ENCODE measurements around the gene SIDT2.

Gene SIDT2

DNA sequence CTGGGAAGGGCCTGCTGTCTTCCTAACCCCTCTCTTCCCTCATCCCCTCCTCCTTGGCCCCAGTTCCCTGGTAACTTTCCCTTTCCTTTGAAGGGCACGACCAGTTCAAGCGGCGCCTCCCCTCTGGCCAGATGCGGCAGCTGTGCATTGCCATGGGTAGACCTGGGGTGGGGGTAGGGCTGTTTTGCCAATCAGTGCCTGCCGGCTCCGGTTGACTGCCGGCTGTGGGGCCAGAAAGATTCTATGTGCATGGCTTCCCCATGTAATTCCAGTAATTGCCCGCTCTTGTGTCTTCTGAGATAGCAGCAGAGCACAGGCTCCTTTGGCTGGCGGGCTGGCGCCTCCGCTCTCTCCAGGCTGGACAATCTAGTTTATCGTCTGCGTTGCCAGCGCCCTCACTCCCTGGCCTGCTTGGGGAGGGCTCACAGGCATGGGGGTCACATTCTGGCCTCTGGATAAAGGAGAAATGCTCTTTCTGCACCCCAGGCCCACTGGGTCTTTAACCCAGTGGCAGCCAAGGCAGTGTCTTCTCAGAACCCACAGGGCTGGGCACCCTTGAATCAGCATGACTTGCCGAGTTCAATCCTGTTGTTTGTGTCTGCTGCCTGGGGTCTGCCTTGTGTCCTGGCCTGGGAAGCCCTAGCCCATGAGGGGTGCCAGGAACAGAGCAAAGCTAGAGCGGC lies 9.4 kb downstream of the SIDT2 start:
- no peak for DNase-seq (ENCODE audit: low read depth in 4 of 4, low spot score in 1 of 4)

DNA sequence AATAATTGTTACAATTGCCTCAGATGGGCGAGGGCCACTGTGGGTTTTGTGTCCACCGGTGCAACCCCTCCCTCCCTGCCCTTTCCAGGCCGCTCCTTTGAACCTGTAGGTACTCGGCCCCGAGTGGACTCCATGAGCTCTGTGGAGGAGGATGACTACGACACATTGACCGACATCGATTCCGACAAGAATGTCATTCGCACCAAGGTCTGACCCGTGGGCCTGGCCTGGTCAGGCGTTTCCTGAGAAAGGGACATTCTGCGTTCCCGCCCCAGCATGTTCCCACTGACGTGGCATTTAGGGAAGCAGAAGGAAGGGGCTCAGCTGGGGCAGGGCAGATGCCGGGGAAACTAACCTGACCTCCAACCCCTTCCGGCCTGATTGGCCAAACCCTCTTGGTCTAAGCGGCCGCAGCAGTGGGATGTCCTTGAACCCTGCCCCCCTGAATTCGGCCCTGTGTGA lies 10.1 kb downstream of the SIDT2 start:
- no peak for DNase-seq (ENCODE audit: low read depth in 4 of 4, low spot score in 1 of 4)

DNA sequence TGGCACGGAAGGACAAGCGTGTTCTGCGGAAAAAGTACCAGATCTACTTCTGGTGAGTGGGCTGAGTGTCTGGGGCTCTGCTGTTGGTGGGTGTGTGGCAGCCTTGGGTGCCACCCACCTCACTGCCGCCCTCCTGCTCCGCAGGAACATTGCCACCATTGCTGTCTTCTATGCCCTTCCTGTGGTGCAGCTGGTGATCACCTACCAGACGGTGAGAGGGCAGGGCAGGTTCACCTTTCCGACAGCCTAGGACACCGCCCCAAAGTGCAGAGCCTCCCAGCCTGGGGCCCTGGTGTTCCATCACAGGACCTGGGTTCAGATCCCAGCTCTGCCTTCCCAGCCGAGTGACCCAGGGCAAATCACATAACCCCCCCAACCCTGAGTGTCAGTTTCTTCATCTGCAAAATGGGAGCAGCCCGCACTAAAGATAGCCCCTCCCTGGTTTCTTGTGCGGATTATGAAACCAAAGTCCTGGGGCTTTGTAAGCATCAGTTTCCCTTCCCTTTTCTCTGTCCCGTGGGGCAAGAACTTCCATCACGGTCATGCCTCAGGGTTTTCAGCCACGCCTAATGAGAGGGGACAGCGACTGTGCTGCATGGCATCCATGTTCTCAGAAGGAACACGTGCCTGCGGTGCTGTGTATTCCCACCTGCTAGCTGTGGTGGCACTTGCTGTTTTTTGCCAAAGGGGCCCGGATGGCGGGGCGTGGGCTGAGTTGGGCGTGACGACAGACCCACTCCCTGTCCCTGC lies 10.8 kb downstream of the SIDT2 start:
- DNase-seq (ENCODE audit: low read depth in 4 of 4, low spot score in 1 of 4), result no peak

DNA sequence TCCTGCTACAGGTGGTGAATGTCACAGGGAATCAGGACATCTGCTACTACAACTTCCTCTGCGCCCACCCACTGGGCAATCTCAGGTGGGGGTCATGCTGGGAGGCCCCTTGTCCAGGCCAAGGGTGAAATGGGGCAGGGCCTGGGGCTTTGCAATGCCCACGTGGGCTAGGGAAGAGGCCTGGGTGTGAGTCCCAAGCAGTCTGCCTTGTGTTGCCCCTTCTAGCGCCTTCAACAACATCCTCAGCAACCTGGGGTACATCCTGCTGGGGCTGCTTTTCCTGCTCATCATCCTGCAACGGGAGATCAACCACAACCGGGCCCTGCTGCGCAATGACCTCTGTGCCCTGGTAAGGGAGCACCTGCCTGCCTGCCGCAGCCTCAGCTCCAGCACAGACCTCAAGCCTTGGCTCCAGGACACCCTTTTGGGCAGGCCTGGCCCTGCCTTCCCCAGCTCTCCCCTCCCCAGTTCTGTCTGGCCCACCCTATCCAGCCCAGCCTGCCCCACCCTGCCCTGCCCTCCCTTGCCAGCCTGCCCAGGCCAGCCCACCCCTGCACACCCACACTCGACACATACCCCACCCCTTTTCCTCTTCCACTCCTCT lies 11.5 kb downstream of the SIDT2 start:
- no peak for DNase-seq (ENCODE audit: low read depth in 4 of 4, low spot score in 1 of 4)

DNA sequence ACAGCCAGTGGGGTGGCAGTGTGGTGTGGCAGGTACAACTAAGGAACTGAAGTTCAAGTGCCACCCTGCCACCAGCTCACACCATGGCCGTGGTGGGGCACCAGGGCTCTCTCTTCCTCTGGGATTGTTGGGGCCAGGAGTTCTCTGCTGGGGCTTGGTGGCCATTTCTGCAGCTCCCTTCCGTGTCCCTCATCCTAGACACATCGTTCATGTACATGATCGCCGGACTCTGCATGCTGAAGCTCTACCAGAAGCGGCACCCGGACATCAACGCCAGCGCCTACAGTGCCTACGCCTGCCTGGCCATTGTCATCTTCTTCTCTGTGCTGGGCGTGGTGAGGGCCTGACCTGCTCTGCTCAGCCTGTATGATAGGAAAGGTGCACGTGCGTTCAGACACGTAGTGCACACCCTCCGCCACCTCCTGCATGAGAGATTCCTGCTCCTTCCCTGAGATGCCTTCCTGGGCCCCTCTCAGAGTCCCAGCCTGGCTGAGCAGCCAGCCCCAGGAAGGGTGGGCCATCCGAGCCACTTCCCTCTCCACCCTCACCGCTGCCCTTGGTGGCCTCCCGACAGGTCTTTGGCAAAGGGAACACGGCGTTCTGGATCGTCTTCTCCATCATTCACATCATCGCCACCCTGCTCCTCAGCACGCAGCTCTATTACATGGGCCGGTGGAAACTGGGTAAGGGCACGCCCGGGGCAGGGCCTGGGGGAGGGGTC lies 13.3 kb downstream of the SIDT2 start:
- DNase-seq (ENCODE audit: low read depth in 4 of 4, low spot score in 1 of 4), result no peak

DNA sequence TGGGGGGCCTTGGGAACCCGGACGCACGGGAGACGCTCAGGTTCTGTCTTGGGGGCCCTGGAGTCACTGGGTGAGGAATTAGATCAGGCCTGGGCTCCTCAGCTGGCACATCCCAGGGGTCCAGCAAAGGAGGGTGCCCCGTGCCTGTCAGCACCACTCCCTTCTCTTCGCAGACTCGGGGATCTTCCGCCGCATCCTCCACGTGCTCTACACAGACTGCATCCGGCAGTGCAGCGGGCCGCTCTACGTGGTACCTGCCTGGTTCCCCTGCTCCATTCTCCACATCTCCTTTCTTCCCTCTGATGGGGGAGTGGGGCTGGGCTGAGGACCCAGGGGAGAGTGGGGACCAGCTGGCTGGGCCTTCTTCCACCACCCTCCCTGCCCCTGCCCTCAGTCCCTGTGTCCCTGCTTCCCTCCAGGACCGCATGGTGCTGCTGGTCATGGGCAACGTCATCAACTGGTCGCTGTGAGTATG lies 13.9 kb downstream of the SIDT2 start:
- no peak for DNase-seq (ENCODE audit: low read depth in 4 of 4, low spot score in 1 of 4)

DNA sequence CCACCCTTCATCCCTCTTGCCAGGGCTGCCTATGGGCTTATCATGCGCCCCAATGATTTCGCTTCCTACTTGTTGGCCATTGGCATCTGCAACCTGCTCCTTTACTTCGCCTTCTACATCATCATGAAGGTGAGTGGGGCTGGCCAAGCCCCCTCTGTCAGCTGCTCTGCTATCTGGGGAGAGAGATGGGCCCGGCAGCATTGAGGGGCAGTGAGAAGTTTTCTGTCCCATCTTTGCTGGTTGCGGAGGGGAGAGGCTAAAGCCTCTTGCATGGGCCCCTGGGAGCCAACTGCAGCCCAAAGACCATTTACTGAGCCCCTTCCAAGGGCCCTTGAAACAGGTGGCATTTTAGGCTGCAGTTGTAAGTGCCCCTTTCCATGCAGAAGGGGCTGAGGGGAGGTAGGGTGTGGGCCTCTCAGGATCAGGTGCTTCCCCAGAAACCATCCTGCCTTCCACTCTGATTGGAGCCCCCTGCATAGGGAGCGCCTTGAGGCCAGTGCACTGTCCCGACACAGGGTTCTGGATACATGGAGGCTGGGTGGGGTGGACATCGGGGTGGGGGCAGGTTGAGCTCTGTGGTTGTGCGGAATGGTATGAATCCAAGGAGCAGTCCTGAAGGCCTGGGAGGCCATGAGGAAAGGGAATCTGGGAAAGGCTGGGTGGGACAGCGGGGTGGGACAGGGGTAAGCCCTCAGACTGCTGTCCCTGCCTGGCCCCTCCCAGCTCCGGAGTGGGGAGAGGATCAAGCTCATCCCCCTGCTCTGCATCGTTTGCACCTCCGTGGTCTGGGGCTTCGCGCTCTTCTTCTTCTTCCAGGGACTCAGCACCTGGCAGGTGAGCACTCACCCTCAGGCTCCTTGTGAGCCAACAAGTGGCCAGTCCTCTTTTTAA lies 14.8 kb downstream of the SIDT2 start:
- no peak for DNase-seq (ENCODE audit: low read depth in 4 of 4, low spot score in 1 of 4)

DNA sequence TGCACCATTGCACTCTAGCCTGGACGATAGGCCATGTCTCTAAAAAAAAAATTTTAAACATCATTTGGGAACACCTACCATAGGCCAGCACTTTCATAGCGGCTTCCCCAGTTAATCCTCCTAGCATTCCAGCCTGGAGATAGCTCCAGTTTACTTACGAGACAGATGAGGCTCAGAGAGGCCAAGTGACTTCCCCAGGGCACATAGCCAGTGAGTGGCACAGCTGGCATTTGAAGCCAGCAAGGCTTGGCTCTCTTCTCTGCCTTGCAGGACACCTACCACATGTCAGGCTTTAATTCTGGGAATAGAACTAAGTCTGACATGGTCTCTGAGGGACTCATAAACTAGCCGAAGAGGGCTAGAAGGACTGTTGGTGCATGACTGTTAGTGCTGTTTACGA lies 15.7 kb downstream of the SIDT2 start:
- DNase-seq (ENCODE audit: low read depth in 4 of 4, low spot score in 1 of 4), result no peak

DNA sequence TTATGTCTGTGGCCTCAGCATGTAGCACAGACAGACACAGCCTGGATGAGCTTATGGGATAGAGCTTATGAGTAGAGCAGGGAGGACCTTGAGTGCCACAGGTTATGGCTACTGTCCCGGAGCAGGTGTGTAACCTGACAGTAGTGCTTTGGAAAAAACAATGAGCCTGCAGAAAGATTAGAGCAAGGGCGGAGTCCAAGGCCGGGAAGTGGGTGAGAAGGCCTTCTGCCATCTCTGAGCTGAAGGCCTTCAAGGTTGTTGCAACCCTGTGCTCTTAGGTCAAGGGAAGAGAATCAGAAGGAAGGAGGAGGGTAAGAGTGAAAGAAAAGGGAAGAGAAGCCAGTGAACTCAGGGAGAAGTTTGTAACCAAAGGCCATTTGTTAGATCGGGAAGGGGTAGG lies 16.7 kb downstream of the SIDT2 start:
- DNase-seq (ENCODE audit: low read depth in 4 of 4, low spot score in 1 of 4), result no peak

DNA sequence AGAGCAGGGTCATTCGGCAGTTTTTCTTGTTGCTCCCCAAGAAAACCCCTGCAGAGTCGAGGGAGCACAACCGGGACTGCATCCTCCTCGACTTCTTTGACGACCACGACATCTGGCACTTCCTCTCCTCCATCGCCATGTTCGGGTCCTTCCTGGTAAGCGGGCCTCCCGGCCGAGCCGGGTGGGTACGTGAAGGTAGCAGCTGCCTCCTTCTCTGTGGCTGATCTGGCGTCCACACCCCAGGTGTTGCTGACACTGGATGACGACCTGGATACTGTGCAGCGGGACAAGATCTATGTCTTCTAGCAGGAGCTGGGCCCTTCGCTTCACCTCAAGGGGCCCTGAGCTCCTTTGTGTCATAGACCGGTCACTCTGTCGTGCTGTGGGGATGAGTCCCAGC lies 17.2 kb downstream of the SIDT2 start:
- DNase-seq (ENCODE audit: low read depth in 4 of 4, low spot score in 1 of 4), result no peak

DNA sequence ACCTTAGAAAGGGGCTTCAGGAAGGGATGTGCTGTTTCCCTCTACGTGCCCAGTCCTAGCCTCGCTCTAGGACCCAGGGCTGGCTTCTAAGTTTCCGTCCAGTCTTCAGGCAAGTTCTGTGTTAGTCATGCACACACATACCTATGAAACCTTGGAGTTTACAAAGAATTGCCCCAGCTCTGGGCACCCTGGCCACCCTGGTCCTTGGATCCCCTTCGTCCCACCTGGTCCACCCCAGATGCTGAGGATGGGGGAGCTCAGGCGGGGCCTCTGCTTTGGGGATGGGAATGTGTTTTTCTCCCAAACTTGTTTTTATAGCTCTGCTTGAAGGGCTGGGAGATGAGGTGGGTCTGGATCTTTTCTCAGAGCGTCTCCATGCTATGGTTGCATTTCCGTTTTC lies 18.5 kb downstream of the SIDT2 start:
- no peak for DNase-seq (ENCODE audit: low read depth in 4 of 4, low spot score in 1 of 4)

DNA sequence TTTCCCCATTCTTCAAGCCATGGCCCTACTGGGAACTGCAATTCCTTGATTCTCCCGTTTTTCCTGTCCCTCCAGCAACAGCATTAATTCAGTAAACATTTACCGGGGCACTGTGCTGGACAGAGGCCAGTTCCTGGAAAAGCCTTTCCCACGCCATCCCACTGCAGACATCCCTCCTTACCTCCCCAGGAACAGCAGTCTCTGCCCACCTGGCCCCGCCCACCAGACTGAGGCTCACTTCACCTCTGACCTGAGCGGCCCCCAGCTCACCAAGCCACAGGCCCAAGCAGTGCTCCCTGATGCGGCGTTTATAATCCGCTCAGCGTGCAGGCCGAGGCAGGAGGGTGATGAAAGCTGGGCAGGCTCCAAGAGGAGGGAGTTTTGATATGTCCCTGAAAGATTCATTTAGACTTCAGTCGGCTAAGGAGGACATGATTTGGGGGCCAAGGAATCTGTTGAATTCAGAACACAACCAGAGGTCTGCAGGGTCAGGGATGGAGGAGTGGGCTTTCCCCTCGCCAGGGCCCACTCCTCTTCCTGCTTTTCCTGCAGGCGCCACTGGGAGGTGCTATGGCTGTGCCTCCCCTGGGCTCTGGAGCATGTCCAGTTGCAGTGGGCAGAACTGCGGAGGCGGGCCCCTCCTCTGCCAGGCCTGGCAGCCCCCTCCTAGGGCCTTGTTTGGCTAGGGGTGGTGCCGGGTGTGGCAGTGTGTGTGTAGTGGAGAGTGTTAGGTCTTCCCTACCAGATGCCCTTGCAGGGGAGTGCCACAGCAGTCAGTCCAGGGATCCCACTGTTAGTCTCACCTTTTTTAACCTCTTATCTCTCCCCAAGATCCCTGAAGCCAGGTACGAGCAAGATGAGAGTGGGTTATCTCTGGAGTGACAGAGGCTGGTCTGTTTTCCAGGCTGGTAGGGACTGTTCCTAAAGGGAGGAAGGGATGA lies 19.2 kb downstream of the SIDT2 start:
- no peak for DNase-seq (ENCODE audit: low read depth in 4 of 4, low spot score in 1 of 4)

DNA sequence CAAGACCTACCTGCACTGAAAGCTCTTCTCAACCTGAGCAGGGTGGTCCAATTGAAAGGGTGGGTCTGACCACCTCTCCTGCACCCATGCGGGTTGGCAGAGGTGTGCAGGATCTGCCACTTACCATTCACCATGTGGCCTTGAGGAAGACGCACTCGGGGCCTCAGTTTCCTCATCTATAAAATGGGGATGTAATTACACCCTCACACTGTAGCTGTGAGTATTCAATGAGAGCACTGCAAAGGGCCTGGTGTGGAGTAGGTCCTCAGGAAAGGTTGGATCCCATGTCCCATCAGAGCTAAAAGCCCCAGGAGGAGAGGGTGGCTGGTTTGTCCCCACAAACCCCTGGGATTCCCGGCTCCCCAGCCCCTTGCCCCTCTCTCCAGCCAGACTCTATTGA lies 20.1 kb downstream of the SIDT2 start:
- no peak for DNase-seq (ENCODE audit: low read depth in 4 of 4, low spot score in 1 of 4)

DNA sequence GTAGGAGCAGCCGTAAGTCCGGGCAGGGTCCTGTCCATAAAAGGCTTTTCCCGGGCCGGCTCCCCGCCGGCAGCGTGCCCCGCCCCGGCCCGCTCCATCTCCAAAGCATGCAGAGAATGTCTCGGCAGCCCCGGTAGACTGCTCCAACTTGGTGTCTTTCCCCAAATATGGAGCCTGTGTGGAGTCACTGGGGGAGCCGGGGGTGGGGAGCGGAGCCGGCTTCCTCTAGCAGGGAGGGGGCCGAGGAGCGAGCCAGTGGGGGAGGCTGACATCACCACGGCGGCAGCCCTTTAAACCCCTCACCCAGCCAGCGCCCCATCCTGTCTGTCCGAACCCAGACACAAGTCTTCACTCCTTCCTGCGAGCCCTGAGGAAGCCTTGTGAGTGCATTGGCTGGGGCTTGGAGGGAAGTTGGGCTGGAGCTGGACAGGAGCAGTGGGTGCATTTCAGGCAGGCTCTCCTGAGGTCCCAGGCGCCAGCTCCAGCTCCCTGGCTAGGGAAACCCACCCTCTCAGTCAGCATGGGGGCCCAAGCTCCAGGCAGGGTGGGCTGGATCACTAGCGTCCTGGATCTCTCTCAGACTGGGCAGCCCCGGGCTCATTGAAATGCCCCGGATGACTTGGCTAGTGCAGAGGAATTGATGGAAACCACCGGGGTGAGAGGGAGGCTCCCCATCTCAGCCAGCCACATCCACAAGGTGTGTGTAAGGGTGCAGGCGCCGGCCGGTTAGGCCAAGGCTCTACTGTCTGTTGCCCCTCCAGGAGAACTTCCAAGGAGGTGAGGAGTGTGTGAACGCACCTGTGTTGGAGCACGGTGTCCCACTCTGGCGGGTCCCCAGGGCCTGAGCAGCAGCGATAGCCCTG lies 20.7 kb downstream of the SIDT2 start, which contains the start of gene TAGLN:
TSS of gene TAGLN (plus strand) at position 318 of the 863 bp plus-strand sequence. CDS start 3,644 bp downstream, outside the sequence.
- DNase-seq (ENCODE audit: low read depth in 4 of 4, low spot score in 1 of 4), result no peak

DNA sequence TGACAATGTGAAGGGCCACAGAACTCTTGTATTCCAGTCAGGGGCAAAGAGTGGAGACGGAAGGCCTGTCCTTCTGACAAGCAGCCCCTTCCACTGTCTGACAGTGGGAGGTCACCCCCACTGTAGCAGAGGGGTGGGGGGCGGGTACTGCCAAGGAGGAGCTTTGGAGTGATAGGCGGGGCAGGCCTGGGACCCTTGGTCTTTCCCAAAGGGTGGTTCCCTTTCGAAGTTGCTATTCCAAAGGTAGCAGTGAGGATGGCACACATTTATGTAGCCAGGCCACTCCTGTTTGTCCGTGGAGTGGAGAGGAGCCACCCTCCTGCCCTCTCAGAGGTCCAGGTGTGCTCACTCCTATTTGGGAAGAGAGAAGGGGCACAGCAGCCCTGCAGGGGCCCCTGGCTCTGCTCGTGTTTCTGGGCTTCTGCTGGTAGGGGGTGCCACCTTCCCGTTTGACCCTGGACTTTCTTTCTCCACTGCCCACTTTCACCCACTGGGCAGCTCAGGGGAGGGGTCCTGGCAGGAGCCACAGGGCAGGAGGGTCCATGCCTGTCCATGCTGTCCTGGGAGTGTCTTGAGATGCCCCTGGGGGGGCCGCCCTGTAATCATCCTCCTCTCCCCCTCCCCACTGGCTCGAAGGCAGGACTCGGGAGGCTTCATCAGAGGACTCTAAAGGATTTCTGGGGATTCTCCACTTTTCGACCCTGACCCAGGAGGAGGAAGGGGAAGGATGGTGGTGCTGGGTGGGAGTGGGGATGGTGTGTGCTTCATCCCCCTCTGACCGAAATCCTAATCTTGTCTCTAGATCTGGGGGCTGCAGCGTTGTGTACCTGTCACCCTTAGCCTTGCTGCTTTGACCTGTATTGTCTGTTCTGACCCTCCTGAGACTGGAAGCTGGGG lies 21.6 kb downstream of the SIDT2 start:
- DNase-seq (ENCODE audit: low read depth in 4 of 4, low spot score in 1 of 4), result no peak

DNA sequence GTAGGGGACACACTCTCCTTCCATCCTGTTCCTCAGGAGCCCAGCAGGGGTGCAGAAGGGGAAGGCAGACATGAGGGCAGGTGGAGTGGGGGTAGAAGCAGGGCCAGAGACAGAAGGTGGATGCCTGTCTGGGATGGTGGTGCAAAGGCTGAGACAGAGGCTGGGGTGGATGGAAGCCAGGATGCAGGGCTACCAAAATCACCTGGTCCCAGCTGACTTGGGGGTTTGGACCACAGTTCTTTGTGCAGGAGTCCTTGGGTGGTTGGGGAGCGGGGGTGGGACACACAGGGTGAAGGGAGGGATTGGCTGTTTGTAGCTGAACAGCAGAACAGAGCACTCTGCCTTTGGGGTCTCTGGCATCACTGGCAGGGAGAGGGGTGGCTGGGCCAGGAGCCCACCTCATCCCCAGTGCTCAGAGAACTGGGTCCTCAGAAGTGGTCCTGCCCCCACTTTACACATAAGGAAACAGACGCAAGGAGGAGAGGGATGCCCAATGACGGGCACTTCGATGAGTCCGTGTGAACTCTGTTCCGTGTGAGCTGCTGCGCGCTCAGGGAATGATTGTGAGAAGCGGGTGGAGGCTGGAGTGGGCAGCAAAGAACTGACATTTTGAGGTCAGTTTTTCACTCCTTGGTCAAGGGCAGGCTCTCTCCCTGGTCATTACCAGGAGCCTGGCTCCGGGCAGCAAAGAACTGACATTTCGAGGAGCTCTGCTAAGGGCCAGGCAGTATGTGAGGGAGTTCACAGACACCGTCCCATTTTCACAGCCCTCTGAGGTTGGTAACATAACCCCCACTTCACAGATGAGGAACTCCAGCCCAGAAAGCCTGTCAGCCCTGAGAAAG lies 22.5 kb downstream of the SIDT2 start:
- DNase-seq (ENCODE audit: low read depth in 4 of 4, low spot score in 1 of 4), result no peak
